Endothelial cell (in vitro differentiated cells): ENCODE results near the gene HYDIN. TPM values are rescaled to one million over a fixed set of nuclear protein-coding genes. Genes with fewer than 3 reads are reported as not detected.
"Not testable (repeated sequence)": the region's sequence is repeated elsewhere in the genome, so short reads cannot be mapped to it uniquely, and the experiment has no call there.

Experiments used
- DNase-seq: peaks from one replicate; pipeline ENCODE4 v3.0.0; 2021; ENCODE audit warnings: low spot score
- H3K27ac Mint-ChIP-seq: one replicate; pipeline ENCODE4 v1.8.0; 2021; ENCODE audit warnings: mixed read lengths, inconsistent platforms; ENCODE audit not compliant: unreplicated experiment
- H3K27me3 Mint-ChIP-seq: one replicate; pipeline ENCODE4 v1.8.0; 2021; ENCODE audit warnings: mild to moderate bottlenecking, moderate library complexity, mixed read lengths, inconsistent platforms; ENCODE audit not compliant: unreplicated experiment
- H3K36me3 Mint-ChIP-seq: one replicate; pipeline ENCODE4 v1.8.0; 2021; ENCODE audit warnings: mild to moderate bottlenecking, low read depth, mixed read lengths, inconsistent platforms; ENCODE audit not compliant: unreplicated experiment
- H3K4me1 Mint-ChIP-seq: one replicate; pipeline ENCODE4 v1.8.0; 2021; ENCODE audit warnings: mild to moderate bottlenecking, mixed read lengths, inconsistent platforms; ENCODE audit not compliant: unreplicated experiment
- H3K4me3 Mint-ChIP-seq: one replicate; pipeline ENCODE4 v1.8.0; 2021; ENCODE audit warnings: mild to moderate bottlenecking, mixed read lengths, inconsistent platforms; ENCODE audit not compliant: unreplicated experiment
- H3K9me3 Mint-ChIP-seq: one replicate; pipeline ENCODE4 v1.8.0; 2021; ENCODE audit warnings: mixed read lengths, inconsistent platforms; ENCODE audit not compliant: unreplicated experiment
- total RNA-seq: library from RNA; stranded (reverse); fragmentation: NEBNext Ultra II Directional; extraction: Animal tissue kit (Norgen Biotek cat#: 25700); gene quantifications from one replicate; pipeline ENCODE4 v1.2.1, GENCODE V29; 2021; ENCODE audit not compliant: unreplicated experiment
- TF ChIP-seq, protein P1 (sequence below): fragments of 200-600 bp; sonication (generic); IDR thresholded peaks from one replicate; pipeline ENCODE4 v1.5.0; 2021; ENCODE audit warnings: antibody characterized with exemption; ENCODE audit not compliant: unreplicated experiment

Gene HYDIN
- total RNA-seq, 1 donor from 2014 or later: 2.5 TPM

DNA sequence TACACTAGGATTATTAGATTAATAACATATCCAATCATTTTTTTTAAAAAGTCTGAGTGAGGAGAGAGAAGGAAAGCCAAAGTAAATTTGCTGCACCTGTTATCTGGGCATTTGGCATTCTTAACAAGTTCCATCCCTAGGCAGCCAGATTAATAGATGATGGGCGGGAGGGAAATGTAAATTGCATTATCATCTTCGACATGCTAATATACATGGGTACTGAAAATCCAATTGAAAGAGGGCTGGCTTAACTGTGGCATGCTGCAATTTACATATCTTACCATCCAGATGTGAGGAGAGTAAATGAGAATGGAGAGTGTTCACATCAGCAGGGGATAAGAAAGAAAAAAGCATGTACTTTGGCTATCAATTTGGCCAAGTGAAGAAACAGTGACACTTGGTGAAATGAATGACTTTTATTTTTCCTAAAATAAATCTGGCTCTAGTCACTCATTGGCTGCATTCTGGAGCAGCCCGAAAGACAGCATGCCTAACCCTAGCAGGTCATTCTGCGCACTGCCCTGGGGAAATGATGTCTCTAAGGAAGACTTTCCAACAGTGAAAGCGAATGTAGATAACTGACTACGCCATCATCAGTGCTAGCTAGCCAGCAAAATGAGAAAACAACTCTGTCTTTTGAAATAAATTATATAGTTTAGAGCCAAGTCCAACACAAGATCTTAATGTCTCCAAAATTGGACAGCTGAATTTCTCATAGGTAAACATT lies 57.9 kb downstream of the HYDIN start:
- Mint-ChIP-seq H3K27me3 (no peaks in the 10 kb centered on the region), H3K27ac (no peak overlapping the region), H3K4me1 (no peaks in the 10 kb centered on the region), H3K4me3 (no peak overlapping the region), H3K9me3 (peaks cover 7% of the 10 kb centered on the region), H3K36me3 (no peaks in the 10 kb centered on the region)
- TF ChIP-seq, protein P1, sequence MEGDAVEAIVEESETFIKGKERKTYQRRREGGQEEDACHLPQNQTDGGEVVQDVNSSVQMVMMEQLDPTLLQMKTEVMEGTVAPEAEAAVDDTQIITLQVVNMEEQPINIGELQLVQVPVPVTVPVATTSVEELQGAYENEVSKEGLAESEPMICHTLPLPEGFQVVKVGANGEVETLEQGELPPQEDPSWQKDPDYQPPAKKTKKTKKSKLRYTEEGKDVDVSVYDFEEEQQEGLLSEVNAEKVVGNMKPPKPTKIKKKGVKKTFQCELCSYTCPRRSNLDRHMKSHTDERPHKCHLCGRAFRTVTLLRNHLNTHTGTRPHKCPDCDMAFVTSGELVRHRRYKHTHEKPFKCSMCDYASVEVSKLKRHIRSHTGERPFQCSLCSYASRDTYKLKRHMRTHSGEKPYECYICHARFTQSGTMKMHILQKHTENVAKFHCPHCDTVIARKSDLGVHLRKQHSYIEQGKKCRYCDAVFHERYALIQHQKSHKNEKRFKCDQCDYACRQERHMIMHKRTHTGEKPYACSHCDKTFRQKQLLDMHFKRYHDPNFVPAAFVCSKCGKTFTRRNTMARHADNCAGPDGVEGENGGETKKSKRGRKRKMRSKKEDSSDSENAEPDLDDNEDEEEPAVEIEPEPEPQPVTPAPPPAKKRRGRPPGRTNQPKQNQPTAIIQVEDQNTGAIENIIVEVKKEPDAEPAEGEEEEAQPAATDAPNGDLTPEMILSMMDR: no peak
- DNase-seq: no peak

GRCh38 chr16:71161007-71161406 lies 69.5 kb downstream of the HYDIN start:
- H3K27ac Mint-ChIP-seq, H3K4me1 Mint-ChIP-seq, H3K27me3 Mint-ChIP-seq, H3K9me3 Mint-ChIP-seq, H3K4me3 Mint-ChIP-seq, H3K36me3 Mint-ChIP-seq, DNase-seq: not testable (repeated sequence)

DNA sequence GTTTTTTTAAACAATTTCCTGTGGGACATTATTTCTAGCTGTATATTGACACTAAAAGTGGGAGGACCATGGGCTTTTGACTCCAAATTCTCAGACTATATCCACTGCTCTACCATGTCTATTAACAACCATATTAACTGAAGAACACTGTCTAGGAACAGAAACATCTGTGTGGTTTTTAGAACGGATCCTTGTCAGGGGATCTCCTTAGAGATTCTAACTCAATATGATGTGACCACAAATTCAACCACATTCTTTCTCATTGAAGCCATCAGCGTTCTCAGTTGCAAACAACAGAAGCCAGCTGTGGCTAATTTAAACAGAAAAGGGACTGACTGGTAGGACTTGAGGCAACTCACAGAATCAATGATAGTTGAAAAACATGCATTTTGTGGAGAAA lies 73.2 kb downstream of the HYDIN start:
- not testable (repeated sequence) for H3K9me3 Mint-ChIP-seq, H3K27ac Mint-ChIP-seq, H3K27me3 Mint-ChIP-seq, H3K4me1 Mint-ChIP-seq, H3K36me3 Mint-ChIP-seq, DNase-seq, H3K4me3 Mint-ChIP-seq

DNA sequence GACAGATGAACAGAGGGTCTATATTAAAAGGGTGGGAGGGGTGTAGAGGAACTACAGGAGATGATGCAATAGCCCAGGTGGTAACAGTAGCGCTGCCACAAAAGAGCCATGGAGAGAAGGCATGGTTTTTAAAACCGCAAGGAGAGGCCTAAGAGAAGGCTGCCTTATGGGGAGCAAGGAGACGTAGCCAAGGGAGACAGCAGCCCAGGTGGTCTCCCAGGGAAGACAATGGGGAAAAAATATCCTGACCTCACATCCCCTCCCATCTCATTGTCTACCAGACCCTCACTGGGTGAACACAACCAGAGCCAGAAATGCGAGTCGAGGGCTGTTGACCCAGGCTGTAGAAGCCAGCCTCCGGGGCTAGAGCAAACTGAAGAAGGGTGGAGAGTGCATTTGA lies 77.2 kb downstream of the HYDIN start:
- not testable (repeated sequence) for H3K9me3 Mint-ChIP-seq, H3K27me3 Mint-ChIP-seq, H3K27ac Mint-ChIP-seq, H3K4me1 Mint-ChIP-seq, H3K36me3 Mint-ChIP-seq, DNase-seq, H3K4me3 Mint-ChIP-seq

DNA sequence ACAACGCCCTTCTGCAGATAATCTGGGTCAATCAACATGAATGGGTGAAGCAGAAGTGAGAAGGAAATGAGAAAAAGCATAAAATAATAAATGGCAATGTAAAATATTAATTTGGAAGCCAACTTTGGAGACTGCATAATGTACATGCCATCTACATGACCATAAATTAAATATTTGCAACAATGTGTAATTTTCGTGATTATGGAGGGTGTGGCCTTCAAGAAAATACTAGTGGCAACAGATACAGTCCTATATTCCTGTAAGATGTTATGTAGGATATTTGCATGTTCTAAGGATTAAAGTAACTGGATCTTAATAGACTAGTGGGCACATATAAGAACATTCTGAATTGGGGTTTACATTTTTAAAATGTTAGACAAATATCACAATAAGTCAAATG lies 78.9 kb downstream of the HYDIN start:
- H3K36me3 Mint-ChIP-seq, H3K9me3 Mint-ChIP-seq, H3K27ac Mint-ChIP-seq, H3K4me1 Mint-ChIP-seq, H3K4me3 Mint-ChIP-seq, DNase-seq, H3K27me3 Mint-ChIP-seq: not testable (repeated sequence)

DNA sequence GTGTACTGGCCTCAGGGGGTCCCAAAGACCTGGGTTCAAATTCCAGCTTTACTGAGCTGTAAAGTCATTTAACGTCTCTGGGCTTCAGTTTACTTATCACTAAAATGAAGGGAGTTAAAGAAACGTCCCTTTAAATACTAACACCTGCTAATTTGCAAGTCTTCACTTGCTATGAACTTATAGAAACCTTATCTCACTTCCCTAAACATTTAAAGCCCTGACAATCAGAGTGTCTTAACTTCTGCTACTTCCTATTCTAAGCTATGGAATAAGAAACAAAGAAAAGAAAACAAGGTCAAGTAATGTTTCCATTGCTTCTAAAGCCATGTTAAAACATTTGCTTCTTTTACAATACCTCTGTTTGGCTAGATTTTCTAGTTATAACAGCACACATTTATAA lies 87.3 kb downstream of the HYDIN start:
- H3K9me3 Mint-ChIP-seq, H3K36me3 Mint-ChIP-seq, H3K27ac Mint-ChIP-seq, H3K4me3 Mint-ChIP-seq, H3K27me3 Mint-ChIP-seq, H3K4me1 Mint-ChIP-seq, DNase-seq: not testable (repeated sequence)

DNA sequence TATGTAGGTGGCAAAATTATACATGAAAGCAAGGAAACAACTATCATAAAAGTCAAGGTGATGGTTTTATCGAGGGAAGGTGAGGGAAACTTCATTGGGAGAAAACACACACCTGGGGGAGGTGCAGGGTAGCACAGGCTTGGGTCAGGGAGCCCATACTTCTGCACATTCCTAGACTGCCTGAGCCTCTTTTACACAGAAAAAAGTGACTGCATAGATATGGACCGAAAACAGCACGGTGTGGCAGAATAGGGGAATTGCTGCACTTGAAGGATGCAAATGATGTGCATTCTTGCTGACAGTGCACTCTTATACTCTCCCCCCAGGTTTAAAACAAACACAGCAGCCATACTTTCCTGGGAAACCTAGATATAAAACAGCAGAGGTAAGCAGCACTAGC lies 120.0 kb downstream of the HYDIN start:
- not testable (repeated sequence) for H3K9me3 Mint-ChIP-seq, H3K36me3 Mint-ChIP-seq, H3K4me1 Mint-ChIP-seq, DNase-seq, H3K27me3 Mint-ChIP-seq, H3K4me3 Mint-ChIP-seq, H3K27ac Mint-ChIP-seq

DNA sequence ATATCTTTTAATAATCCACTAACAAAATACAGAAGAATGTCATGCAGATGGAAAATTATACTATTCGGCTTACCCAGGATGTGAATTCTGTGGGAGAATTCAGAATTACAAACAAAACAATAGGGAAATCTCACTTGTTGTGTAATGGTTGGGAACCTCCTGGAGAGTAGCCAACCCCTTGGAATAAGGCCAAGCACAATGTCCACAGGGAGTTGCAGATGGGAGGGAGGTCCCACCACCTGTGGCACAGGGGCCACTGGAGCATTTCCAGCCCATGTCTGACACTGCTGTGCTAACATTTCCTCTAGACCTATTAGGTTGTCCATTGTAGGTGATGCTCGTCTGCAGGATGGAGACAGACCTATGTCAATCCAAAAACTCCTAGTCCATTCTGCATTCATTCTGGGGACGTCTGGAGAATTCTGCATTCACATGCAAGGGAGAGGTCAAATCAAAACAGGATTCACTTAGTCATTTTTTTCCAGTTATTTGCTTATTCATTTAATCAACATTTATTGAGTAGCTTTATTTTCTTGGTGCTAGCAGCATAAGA lies 120.8 kb downstream of the HYDIN start:
- not testable (repeated sequence) for H3K4me3 Mint-ChIP-seq, DNase-seq, H3K9me3 Mint-ChIP-seq, H3K4me1 Mint-ChIP-seq, H3K36me3 Mint-ChIP-seq, H3K27ac Mint-ChIP-seq, H3K27me3 Mint-ChIP-seq

DNA sequence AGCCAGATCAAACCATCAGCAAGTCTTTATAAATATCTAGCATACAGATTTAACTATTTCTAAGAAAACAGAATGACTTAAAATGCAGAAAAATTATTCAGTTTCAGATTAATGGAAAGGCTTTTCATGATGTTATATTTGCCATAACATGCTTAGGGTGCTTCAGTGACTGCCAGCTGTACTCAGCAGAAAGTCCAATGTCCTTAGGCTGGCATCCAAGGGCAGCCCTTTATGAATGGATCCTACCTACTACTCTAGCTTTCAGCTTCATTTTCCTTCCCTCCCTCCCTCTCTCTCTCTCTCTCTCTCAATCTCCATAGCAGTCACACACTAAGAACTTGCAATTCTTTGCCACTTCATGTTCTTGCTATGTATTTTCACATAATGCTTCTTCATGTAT lies 124.6 kb downstream of the HYDIN start:
- not testable (repeated sequence) for DNase-seq, H3K27me3 Mint-ChIP-seq, H3K27ac Mint-ChIP-seq, H3K4me1 Mint-ChIP-seq, H3K9me3 Mint-ChIP-seq, H3K36me3 Mint-ChIP-seq, H3K4me3 Mint-ChIP-seq

DNA sequence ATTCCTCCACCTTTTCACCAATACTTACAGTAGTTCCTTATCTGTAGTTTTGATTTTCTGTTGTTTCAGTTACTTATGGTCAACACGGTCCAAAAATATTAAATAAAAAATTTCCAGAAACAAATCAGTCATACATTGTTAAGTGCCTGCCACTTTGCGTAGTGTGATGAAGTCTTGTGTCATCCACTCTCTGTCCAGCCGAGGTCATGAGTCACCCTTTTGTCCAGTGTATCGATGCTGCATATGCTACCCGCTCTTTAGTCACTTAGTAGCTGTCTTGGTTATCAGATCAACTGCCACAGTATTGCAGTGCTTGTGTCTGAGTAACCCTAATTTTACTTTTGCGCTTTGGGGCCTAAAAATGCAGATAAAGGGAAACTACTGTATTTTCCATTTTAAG lies 146.9 kb downstream of the HYDIN start:
- H3K4me1 Mint-ChIP-seq, H3K36me3 Mint-ChIP-seq, H3K9me3 Mint-ChIP-seq, DNase-seq, H3K4me3 Mint-ChIP-seq, H3K27ac Mint-ChIP-seq, H3K27me3 Mint-ChIP-seq: not testable (repeated sequence)

- H3K36me3 Mint-ChIP-seq, H3K27me3 Mint-ChIP-seq, H3K27ac Mint-ChIP-seq, H3K4me1 Mint-ChIP-seq, H3K9me3 Mint-ChIP-seq, DNase-seq, H3K4me3 Mint-ChIP-seq: not testable (repeated sequence)
Observed at GRCh38 chr16:71080777-71081176, 149.7 kb downstream of the HYDIN start.
